Naive thymus-derived CD8-positive, alpha-beta T cell (primary cell): ENCODE measurements around the gene BRD1. TPM values are rescaled to one million over a fixed set of nuclear protein-coding genes. Genes with fewer than 3 reads are reported as not detected.

Experiments used
- ATAC-seq, 2 donors: fragments of 150-1000 bp; cut with Tn5 transposase in 1 of 2; sonication (Bioruptor Pico), chemical (Tn5 transposase) in 1 of 2; 1 replicate in 1 of 2; 2 replicates in 1 of 2; pipeline ENCODE4 v1.10.0; 2021; ENCODE audit warnings: mild to moderate bottlenecking in 2 of 2, moderate library complexity in 2 of 2
- POLR2A ChIA-PET: fragments of 350-600 bp; sonication (Branson Sonifier 250); formaldehyde crosslinking; loops from one replicate; lab custom pipeline; 2021; ENCODE audit warnings: antibody characterized with exemption; lab: Charles Lee
- DNase-seq, 10 donors: peaks; one replicate each; pipeline versions ENCODE4 v3.0.0 to v3.0.0-alpha.2; 2020 to 2022
- H3K27ac Mint-ChIP-seq, 10 donors: one replicate each; pipeline ENCODE4 v1.8.0; 2020 to 2022; ENCODE audit warnings: mild to moderate bottlenecking in 10 of 10, mixed read lengths in 10 of 10, moderate library complexity in 4 of 10, inconsistent platforms in 1 of 10
- H3K27me3 Mint-ChIP-seq, 5 donors: one replicate each; pipeline ENCODE4 v1.8.0; 2021 to 2022; ENCODE audit warnings: mixed read lengths in 5 of 5
- H3K36me3 Mint-ChIP-seq, 3 donors: one replicate each; pipeline ENCODE4 v1.8.0; 2020 to 2022; ENCODE audit warnings: mixed read lengths in 3 of 3, mild to moderate bottlenecking in 2 of 3, inconsistent platforms in 1 of 3
- H3K4me1 Mint-ChIP-seq, 4 donors: one replicate each; pipeline ENCODE4 v1.8.0; 2021 to 2022; ENCODE audit warnings: mixed read lengths in 4 of 4
- H3K4me3 Mint-ChIP-seq, 10 donors: one replicate each; pipeline ENCODE4 v1.8.0; 2020 to 2022; ENCODE audit warnings: mild to moderate bottlenecking in 10 of 10, mixed read lengths in 10 of 10, moderate library complexity in 6 of 10, inconsistent platforms in 1 of 10
- H3K9me3 Mint-ChIP-seq, 9 donors: one replicate each; pipeline ENCODE4 v1.8.0; 2020 to 2022; ENCODE audit warnings: mixed read lengths in 9 of 9, mild to moderate bottlenecking in 3 of 9, inconsistent platforms in 1 of 9, moderate library complexity in 1 of 9
- polyA plus RNA-seq, 3 donors: library from polyadenylated mRNA; unstranded; fragments of 300-500 nt; fragmentation: Illumina TruSeq; gene quantifications; one replicate each; pipeline ENCODE4 v1.2.3, GENCODE V29; 2021
- total RNA-seq, 8 experiments: library from RNA in 2 of 8; stranded (reverse) in 2 of 8; gene quantifications; one replicate each; pipeline ENCODE4 v1.2.3 and lab custom pipeline; 2021 to 2026

Gene BRD1
- total and polyA plus RNA-seq, 5 experiments from 2014 or later: 1.9 to 86.8 (median 3.7) TPM

DNA sequence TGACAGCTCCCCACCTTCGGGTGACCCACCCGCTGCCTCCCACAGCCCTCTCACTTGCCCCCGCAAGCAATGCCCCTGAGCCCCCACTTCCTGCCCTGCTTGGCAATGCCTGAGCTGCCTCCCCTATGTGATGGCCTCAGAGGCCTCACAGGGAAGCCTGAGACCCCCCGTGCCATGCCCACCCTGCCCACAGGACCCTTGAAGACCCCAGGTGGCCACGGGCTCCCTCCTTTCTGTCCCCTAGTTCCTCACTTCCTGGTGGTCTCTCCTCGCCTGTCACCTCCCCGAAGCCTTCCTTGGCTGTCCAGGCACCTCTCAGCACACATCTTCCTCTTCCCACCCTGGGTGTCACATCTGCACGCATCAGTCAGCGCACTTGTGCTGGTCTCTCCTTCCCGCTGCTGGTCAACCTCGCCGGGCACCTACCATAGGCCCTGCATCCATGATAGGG, 90.5 kb downstream of the BRD1 start:
- peaks cover 0 to 28% (median 5%) of the 10 kb centered on the region in 9 donors for H3K9me3 Mint-ChIP-seq
- POLR2A ChIA-PET: no interaction called here
- DNase-seq (no peak), ATAC-seq (no peak)
- H3K4me1 Mint-ChIP-seq: peaks cover 12 to 18% (median 13%) of the 10 kb centered on the region in 4 donors
- peaks cover 6 to 30% (median 24%) of the 10 kb centered on the region in 5 donors for H3K27me3 Mint-ChIP-seq
- H3K36me3 Mint-ChIP-seq: peaks cover 0 to 14% (median 5%) of the 10 kb centered on the region in 3 donors
- H3K27ac Mint-ChIP-seq: no peak overlapping the region
- no peak overlapping the region for H3K4me3 Mint-ChIP-seq

DNA sequence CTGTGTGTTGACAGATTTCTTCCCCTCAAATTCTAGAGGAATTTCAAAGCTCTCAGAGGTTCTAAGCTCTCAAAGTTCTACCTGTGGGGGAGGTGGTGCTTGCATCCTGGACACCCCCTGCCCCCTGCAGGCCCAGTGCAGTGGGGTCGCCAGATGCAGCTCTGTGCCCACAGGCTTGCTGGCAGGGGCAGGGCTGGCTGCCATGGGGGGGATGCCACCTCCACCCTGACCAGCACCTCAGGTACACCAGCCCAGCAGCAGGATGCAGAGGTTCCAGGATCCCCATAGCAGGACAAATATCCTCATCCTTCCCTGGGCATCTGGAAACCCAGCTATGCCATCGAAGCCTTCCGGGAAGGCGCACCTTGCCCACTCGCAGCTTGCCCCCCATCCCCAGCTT, 91.1 kb downstream of the BRD1 start:
- H3K27me3 Mint-ChIP-seq: peaks cover 6 to 29% (median 24%) of the 10 kb centered on the region in 5 donors
- H3K4me1 Mint-ChIP-seq: peaks cover 12 to 18% (median 13%) of the 10 kb centered on the region in 4 donors
- H3K27ac Mint-ChIP-seq: no peak overlapping the region
- peaks cover 0 to 28% (median 5%) of the 10 kb centered on the region in 9 donors for H3K9me3 Mint-ChIP-seq
- ATAC-seq: no peak
- H3K4me3 Mint-ChIP-seq: no peak overlapping the region
- no peak for DNase-seq
- POLR2A ChIA-PET: interaction anchor here (0.6 kb wide), 1 partner anchor 240 kb away, joined by 3 read pairs; no protein-coding TSS in a partner anchor
- peaks cover 0 to 14% (median 5%) of the 10 kb centered on the region in 3 donors for H3K36me3 Mint-ChIP-seq

DNA sequence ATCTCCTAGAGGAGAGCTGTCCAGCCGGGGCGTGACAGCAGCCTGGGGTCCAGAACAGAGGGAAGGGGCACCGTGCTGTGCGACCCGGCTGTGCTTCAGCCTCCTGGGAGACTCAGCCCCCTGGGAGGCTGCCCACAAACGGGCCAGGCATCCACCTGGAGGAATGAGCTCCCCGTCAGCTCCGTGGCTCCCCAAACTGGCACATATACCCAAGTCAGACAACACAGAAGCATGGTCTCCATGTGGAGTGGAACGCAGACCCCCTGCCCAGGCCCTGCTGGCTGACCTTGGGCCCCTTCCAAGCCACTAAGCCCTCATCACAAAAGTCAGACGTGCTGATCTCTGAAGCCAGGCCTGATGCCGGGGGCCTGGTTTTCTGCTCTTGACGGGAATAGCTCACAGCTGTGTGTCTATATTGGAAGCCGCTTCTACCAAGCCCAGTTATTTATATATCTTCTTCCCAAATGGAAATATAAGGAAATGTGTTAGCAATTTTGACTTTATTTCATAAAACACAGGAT, 91.7 kb downstream of the BRD1 start:
- Mint-ChIP-seq H3K27ac (no peak overlapping the region), H3K9me3 (peaks cover 0 to 28% (median 5%) of the 10 kb centered on the region in 9 donors), H3K36me3 (peaks cover 0 to 14% (median 5%) of the 10 kb centered on the region in 3 donors), H3K4me3 (no peak overlapping the region), H3K27me3 (peaks cover 5 to 33% (median 21%) of the 10 kb centered on the region in 5 donors), H3K4me1 (peaks cover 12 to 18% (median 13%) of the 10 kb centered on the region in 4 donors)
- POLR2A ChIA-PET: interaction anchor here (0.6 kb wide), 1 partner anchor 240 kb away, joined by 3 read pairs; no protein-coding TSS in a partner anchor
- DNase-seq (no peak), ATAC-seq (no peak)

DNA sequence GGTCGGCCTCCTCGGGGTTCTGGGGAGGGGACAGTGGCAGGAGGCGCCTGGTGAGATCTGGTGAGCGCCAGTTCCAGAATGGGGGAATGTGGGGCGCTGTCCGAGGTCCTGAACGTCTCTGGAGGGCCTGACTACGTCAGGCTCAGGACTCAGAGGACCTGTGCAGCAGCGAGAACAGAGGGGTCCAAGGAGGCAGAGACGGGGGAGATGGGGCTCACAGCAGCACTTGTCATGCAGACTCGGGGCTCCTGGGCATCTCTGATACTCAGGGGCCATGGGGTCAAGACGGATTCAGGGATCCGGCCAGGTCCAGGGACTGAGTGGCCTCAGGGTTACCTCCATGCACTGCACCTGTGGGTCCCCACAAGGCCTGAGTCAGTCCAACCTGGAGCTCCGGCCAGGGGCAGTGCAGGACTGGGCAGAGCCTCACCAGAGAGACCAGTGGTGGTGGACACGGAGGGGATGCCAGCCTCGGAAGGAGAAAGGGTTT, 92.2 kb downstream of the BRD1 start:
- peak in 1 of 10 donors; percentile 30 for DNase-seq
- ATAC-seq: no peak
- Mint-ChIP-seq H3K4me1 (peaks cover 12 to 18% (median 13%) of the 10 kb centered on the region in 4 donors), H3K9me3 (peaks cover 0 to 28% (median 5%) of the 10 kb centered on the region in 9 donors), H3K27ac (no peak overlapping the region), H3K36me3 (peaks cover 0 to 14% (median 5%) of the 10 kb centered on the region in 3 donors), H3K4me3 (no peak overlapping the region), H3K27me3 (peaks cover 5 to 36% (median 26%) of the 10 kb centered on the region in 5 donors)
- POLR2A ChIA-PET: no interaction called here

DNA sequence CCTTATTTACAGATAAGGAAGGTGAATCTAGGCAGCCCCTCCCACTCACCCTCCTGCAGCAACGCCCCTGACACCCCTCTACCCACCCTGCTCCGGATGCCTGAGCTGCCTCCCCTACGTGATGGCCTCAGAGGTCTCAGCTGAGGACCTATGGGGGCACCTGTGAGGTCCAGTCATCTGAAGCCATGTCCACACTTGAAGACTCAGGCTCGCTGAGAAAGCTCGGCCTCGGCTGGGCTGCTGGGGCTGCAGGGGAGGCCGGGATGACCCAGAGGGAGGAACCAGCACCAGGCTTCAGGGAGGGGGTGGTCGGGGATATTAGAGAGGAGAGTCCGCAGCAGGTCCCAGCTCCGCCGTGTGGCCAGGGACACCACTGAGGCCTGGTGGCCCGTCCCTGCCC, 92.8 kb downstream of the BRD1 start:
- POLR2A ChIA-PET: no interaction called here
- Mint-ChIP-seq H3K9me3 (peaks cover 0 to 25% (median 5%) of the 10 kb centered on the region in 9 donors), H3K4me3 (no peak overlapping the region), H3K4me1 (peaks cover 12 to 18% (median 14%) of the 10 kb centered on the region in 4 donors), H3K27me3 (peaks cover 7 to 36% (median 31%) of the 10 kb centered on the region in 5 donors), H3K36me3 (peaks cover 0 to 13% (median 7%) of the 10 kb centered on the region in 3 donors), H3K27ac (no peak overlapping the region)
- DNase-seq: no peak
- no peak for ATAC-seq

DNA sequence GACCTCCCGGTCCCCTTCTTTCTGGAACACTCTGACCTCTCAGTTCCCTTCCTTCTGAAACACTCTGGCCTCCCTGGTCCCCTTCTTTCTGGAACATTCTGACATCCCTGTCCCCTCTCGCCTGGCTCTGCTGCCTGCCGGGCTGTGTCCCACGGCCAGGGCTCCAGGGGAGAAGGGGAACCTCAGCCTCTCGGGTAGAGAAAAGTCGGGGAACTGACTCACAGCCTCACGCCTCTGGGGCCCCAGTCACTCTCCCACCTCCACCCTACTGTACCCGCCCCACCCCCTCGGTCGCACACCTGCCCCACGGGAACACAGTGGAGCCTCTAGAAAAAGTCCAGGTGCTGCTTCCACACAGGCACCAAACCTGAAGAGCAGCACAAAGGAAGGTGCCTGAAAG, 93.3 kb downstream of the BRD1 start:
- peaks cover 0 to 20% (median 0%) of the 10 kb centered on the region in 9 donors for H3K9me3 Mint-ChIP-seq
- ATAC-seq (no peak), DNase-seq (no peak)
- H3K27me3 Mint-ChIP-seq: peaks cover 7 to 33% (median 30%) of the 10 kb centered on the region in 5 donors
- peaks cover 12 to 18% (median 14%) of the 10 kb centered on the region in 4 donors for H3K4me1 Mint-ChIP-seq
- H3K27ac Mint-ChIP-seq: peak overlapping the region in 1 of 10 donors; percentile 57
- POLR2A ChIA-PET: no interaction called here
- peak overlapping the region in 2 of 10 donors; percentile 39 to 51 for H3K4me3 Mint-ChIP-seq
- peaks cover 0 to 8% (median 2%) of the 10 kb centered on the region in 3 donors for H3K36me3 Mint-ChIP-seq

DNA sequence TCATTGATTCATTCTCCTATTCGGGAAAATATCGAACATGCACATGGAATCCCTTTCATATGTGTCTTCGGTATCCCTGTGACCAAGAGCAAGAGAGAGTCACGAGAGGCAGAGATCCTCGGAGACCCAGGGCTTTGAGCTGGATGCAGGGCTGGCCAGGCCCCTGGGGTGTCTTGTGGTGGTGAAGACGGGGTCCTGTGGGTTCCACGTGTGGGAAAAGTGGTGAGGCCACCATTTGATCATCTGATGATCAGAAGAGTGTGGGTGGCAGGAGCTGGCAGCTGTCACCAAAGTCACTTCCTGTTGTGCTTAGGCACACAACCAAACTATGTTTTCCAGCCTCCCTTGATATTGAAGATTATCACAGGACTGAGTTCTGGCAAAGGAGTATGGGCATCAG, 94.0 kb downstream of the BRD1 start:
- Mint-ChIP-seq H3K4me3 (peak overlapping the region in 6 of 10 donors; percentile 12 to 81 (median 38)), H3K27me3 (peaks cover 7 to 38% (median 35%) of the 10 kb centered on the region in 5 donors), H3K4me1 (peaks cover 12 to 18% (median 15%) of the 10 kb centered on the region in 4 donors), H3K36me3 (peaks cover 0 to 7% (median 2%) of the 10 kb centered on the region in 3 donors), H3K27ac (peak overlapping the region in 2 of 10 donors; percentile 76 to 84), H3K9me3 (peaks cover 0 to 13% (median 0%) of the 10 kb centered on the region in 9 donors)
- DNase-seq (peak in 1 of 10 donors; percentile 27), ATAC-seq (peak in 1 of 2 donors; percentile 43)
- POLR2A ChIA-PET: no interaction called here

DNA sequence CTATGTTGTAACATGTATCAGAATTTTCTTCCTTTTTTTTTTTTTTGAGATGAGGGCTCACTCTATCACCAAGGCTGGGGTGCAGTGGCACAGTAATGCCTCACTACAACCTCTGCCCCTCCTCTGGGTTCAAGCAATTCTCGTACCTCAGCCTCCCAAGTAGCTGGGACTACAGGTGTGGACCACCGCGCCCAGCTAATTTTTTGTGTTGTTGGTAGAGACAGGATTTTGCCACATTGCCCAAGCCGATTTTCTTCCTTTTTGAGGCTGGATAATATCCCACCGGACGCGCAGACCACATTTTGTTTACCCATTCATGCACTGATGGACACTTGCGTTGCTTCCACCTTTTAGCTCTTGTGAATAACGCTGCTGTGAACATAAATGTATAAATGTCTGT, 97.0 kb downstream of the BRD1 start:
- H3K27me3 Mint-ChIP-seq: peaks cover 8 to 54% (median 34%) of the 10 kb centered on the region in 5 donors

DNA sequence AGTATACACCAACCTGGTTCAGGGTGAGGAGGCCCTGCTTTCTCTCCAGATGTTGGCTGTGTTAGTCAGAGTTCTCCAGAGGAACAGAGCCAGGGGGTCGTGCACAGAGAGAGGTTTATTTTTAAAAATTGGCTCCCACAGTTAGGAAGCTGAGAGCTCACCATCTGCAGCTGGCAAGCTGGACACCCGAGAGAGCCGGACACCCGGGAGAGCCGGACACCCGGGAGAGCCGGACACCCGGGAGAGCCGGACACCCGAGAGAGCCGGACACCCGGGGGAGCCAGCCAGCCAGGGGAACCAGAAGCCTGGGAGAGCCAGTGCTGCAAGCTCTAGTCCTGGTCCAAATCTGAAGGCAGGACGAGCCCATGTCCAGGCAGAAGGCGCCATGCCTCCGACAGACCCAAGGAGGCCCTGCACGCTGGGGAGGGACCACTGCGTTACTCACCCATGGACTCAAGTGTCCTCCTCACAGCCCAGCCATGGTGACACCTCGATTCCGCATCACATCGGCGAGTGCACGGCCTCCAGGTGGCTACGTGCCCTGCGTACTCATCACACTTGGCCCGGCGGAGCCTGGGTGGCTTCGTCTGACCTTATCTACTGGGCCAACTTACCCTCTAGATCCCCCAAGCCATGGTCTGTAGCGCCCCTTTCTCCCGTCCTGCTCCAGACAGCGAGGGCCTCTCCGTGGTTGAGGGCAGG, 99.0 kb downstream of the BRD1 start:
- Mint-ChIP-seq H3K4me3 (peak overlapping the region in 2 of 10 donors; percentile 13 to 25), H3K27ac (peak overlapping the region in 1 of 10 donors; percentile 60), H3K9me3 (no peaks in the 10 kb centered on the region), H3K36me3 (peaks cover 0 to 2% (median 0%) of the 10 kb centered on the region in 3 donors), H3K27me3 (peaks cover 8 to 50% (median 34%) of the 10 kb centered on the region in 5 donors), H3K4me1 (peaks cover 14 to 30% (median 22%) of the 10 kb centered on the region in 4 donors)
- ATAC-seq (no peak), DNase-seq (no peak)
- POLR2A ChIA-PET: no interaction called here

More for the DNA sequence above, 97.0 kb downstream of the BRD1 start:
- H3K4me1 Mint-ChIP-seq: peaks cover 15 to 28% (median 21%) of the 10 kb centered on the region in 4 donors
- no peak overlapping the region for H3K4me3 Mint-ChIP-seq
- DNase-seq (no peak), ATAC-seq (no peak)
- POLR2A ChIA-PET: no interaction called here
- H3K9me3 Mint-ChIP-seq: no peaks in the 10 kb centered on the region
- H3K27ac Mint-ChIP-seq: no peak overlapping the region
- peaks cover 0 to 2% (median 0%) of the 10 kb centered on the region in 3 donors for H3K36me3 Mint-ChIP-seq

DNA sequence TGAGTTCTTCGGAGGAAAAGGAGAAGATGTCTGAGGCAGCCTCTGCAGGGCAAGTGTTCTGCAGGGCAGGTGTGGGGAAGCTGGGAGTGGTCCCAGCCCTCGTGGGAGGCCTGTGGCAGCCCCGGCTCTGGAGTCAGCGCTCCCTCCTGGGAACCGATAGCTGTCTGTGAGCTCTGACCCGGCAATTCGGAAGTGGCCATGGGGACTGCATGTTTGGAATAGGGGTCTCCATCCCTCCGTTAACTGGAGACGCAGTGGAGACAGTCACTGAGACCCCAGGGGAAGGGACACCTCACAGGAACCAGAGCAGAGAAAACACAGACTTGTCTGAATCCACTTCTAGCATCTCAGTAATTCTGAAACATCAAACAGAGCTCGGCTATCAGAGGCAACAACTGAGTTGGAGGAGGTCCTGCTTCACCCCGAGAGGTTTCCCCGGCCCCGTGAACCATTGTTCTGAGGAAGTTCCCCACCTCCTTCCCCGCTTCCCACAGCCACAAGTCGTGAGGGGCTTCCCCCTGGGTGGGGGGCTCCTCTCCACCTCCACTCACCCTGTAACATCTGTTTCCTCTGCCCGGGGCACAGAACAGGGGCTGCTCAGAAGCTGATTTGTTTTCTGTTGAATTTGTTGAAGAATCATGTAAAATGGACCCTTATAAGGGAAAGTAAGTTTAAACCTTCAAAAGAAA, 99.6 kb downstream of the BRD1 start:
- peaks cover 0 to 2% (median 0%) of the 10 kb centered on the region in 3 donors for H3K36me3 Mint-ChIP-seq
- peaks cover 13 to 29% (median 21%) of the 10 kb centered on the region in 4 donors for H3K4me1 Mint-ChIP-seq
- H3K4me3 Mint-ChIP-seq: peak overlapping the region in 4 of 10 donors; percentile 13 to 68 (median 26)
- DNase-seq (no peak), ATAC-seq (peak in 1 of 2 donors; percentile 46)
- peak overlapping the region in 2 of 10 donors; percentile 43 to 60 for H3K27ac Mint-ChIP-seq
- no peaks in the 10 kb centered on the region for H3K9me3 Mint-ChIP-seq
- peaks cover 5 to 47% (median 34%) of the 10 kb centered on the region in 5 donors for H3K27me3 Mint-ChIP-seq
- POLR2A ChIA-PET: no interaction called here

DNA sequence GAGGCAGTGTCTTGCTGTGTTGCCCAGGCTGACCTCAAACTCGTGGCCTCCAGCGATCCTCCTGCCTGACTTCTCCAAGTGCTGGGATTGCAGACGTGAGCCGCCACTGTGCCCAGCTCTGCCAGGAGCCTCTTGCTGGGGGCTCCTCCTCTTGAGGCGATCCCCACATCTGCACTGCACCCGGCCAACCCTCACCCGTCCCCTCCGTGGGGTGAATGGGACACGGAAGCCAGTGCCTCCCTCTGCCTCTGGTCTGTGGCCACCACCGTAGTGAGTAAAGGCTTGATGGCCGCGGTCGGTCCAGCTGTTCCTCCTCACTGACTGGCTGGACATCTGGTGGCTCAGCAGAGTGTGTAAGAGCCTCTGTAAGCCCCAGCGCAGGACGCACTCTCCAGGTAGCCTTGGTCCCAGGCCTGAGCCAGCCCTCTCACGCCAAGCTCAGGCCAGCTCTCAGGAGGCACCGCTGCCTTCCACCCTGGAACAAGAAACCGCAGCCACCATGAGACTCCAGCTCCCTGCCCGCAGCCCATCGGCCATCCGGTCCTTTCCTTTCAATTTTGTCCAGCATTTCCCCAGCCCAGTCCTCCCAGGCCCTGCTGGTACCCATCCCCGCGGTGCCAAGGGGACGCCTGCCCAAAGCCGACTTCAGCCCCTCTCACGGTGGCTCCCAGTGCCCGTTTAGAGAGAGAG, 100.3 kb downstream of the BRD1 start:
- Mint-ChIP-seq H3K27me3 (peaks cover 4 to 46% (median 34%) of the 10 kb centered on the region in 5 donors), H3K4me1 (peaks cover 12 to 27% (median 18%) of the 10 kb centered on the region in 4 donors), H3K36me3 (peaks cover 0 to 2% (median 0%) of the 10 kb centered on the region in 3 donors), H3K4me3 (peak overlapping the region in 4 of 10 donors; percentile 7 to 68 (median 40)), H3K9me3 (no peaks in the 10 kb centered on the region), H3K27ac (peak overlapping the region in 1 of 10 donors; percentile 40)
- no peak for ATAC-seq
- no peak for DNase-seq
- POLR2A ChIA-PET: interaction anchor here (0.6 kb wide), 1 partner anchor 1225 kb away, joined by 4 read pairs; no protein-coding TSS in a partner anchor
